Measurements from ENCODE around the gene DNAJB4.

Gene DNAJB4

DNA sequence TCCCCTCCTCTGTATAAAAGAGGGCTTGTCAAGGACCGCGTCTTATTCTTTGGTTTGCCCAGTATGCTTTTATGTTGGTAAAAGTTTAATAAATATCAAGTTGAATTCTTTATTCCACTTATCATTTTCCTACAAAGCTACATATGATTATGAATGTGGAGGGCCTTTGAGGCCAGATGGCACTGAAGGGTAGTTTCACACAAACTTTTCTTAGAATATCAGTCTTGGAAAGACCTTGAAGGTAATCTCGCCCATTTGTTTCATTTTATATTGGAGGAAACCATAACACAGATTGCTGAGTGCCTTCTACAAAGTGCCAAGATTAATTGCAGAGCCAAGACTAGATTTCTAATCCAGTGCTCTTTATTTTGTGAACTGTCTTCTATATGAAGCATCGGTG, 20.1 kb upstream of the DNAJB4 start:
- Histone ChIP-seq H4K20me1 (ENCODE audit: insufficient read depth, low read length) (peaks cover 11% of the 10 kb centered on the region; the same call in 1 of the 2 replicates), H3K4me3 (ENCODE audit: low read length) (no peak overlapping the region), H2AFZ (ENCODE audit: low read depth, low read length) (no peak overlapping the region), H3K27ac (ENCODE audit: low read length) (no peak overlapping the region), H3K36me3 (replicated peaks; ENCODE audit: low read depth, low read length) (peaks cover 7% of the 10 kb centered on the region), H3K4me2 (ENCODE audit: low read length) (no peak overlapping the region), H3K4me1 (ENCODE audit: low read length) (peaks cover 18% of the 10 kb centered on the region), H3K79me2 (ENCODE audit: low read length) (peaks cover 44% of the 10 kb centered on the region), H3K9me3 (ENCODE audit: insufficient read depth, low read length) (no peaks in the 10 kb centered on the region), H3K9ac (ENCODE audit: low read length) (no peak overlapping the region), H3K27me3 (ENCODE audit: low read depth, low read length) (no peaks in the 10 kb centered on the region)
- no peak for TF ChIP-seq EZH2phosphoT487 (IDR thresholded peaks at IDR 0.05; ENCODE audit: low read depth)
- TF ChIP-seq, protein P1, sequence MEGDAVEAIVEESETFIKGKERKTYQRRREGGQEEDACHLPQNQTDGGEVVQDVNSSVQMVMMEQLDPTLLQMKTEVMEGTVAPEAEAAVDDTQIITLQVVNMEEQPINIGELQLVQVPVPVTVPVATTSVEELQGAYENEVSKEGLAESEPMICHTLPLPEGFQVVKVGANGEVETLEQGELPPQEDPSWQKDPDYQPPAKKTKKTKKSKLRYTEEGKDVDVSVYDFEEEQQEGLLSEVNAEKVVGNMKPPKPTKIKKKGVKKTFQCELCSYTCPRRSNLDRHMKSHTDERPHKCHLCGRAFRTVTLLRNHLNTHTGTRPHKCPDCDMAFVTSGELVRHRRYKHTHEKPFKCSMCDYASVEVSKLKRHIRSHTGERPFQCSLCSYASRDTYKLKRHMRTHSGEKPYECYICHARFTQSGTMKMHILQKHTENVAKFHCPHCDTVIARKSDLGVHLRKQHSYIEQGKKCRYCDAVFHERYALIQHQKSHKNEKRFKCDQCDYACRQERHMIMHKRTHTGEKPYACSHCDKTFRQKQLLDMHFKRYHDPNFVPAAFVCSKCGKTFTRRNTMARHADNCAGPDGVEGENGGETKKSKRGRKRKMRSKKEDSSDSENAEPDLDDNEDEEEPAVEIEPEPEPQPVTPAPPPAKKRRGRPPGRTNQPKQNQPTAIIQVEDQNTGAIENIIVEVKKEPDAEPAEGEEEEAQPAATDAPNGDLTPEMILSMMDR (IDR thresholded peaks at IDR 0.05; ENCODE audit: low read depth, low read length) = no peak

DNA sequence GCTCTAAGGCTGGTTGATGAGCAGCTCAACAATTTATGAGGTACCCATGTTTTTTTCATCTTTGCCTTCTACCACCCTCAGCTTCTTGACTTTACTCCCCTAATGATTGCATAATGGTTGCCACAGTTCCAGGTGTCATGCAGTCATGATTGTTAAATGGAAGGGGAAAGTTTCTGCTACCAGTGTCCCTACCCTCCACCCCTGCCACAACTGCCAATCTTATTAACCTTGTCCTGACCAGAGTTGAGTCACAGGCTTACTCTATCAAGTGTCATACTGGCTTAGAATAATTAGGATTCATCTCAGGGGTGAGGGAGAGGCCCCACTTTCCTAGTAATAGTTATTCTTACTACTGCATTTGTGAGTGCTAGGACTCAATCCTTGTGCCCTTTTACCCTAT, 17.9 kb upstream of the DNAJB4 start:
- no peak overlapping the region for H3K9ac ChIP-seq (ENCODE audit: low read length)
- H3K4me2 ChIP-seq (ENCODE audit: low read length) = no peak overlapping the region
- peaks cover 7% of the 10 kb centered on the region for H3K36me3 ChIP-seq (replicated peaks; ENCODE audit: low read depth, low read length)
- H3K4me1 ChIP-seq (ENCODE audit: low read length) = peaks cover 28% of the 10 kb centered on the region
- peaks cover 18% of the 10 kb centered on the region for H4K20me1 ChIP-seq (ENCODE audit: insufficient read depth, low read length)
- no peaks in the 10 kb centered on the region for H3K27me3 ChIP-seq (ENCODE audit: low read depth, low read length)
- H3K4me3 ChIP-seq (ENCODE audit: low read length) = no peak overlapping the region
- TF ChIP-seq, protein P1 (IDR thresholded peaks at IDR 0.05; ENCODE audit: low read depth, low read length) = no peak
- no peak for TF ChIP-seq EZH2phosphoT487 (IDR thresholded peaks at IDR 0.05; ENCODE audit: low read depth)
- no peaks in the 10 kb centered on the region for H3K9me3 ChIP-seq (ENCODE audit: insufficient read depth, low read length)
- H3K79me2 ChIP-seq (ENCODE audit: low read length) = peaks cover 39% of the 10 kb centered on the region
- H3K27ac ChIP-seq (ENCODE audit: low read length) = no peak overlapping the region
- no peak overlapping the region for H2AFZ ChIP-seq (ENCODE audit: low read depth, low read length)

DNA sequence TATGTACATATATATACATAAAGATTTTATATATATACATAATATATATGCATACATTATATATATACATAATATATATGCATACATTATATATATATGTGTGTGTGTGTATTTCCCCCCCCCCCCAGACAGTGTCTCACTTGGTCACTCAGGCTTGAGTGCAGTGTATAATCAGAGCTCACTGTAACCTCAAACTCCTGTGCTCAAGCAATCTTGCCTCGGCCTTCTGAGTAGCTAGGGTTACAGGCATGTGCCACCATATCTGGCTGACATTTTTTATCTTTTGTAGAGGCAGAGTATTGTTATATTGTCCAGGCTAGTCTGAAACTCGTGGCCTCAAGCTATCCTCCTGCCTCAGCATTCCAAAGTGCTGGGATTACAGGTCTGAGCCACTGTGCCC, 16.8 kb upstream of the DNAJB4 start:
- TF ChIP-seq EZH2phosphoT487 (IDR thresholded peaks at IDR 0.05; ENCODE audit: low read depth) = no peak
- TF ChIP-seq, protein P1 (IDR thresholded peaks at IDR 0.05; ENCODE audit: low read depth, low read length) = no peak
- Histone ChIP-seq H3K4me2 (ENCODE audit: low read length) (no peak overlapping the region), H3K27ac (ENCODE audit: low read length) (no peak overlapping the region), H4K20me1 (ENCODE audit: insufficient read depth, low read length) (peaks cover 18% of the 10 kb centered on the region), H3K27me3 (ENCODE audit: low read depth, low read length) (no peaks in the 10 kb centered on the region), H3K9me3 (ENCODE audit: insufficient read depth, low read length) (no peaks in the 10 kb centered on the region), H3K9ac (ENCODE audit: low read length) (no peak overlapping the region), H3K36me3 (replicated peaks; ENCODE audit: low read depth, low read length) (peaks cover 7% of the 10 kb centered on the region), H2AFZ (ENCODE audit: low read depth, low read length) (no peak overlapping the region), H3K79me2 (ENCODE audit: low read length) (peaks cover 36% of the 10 kb centered on the region), H3K4me1 (ENCODE audit: low read length) (peaks cover 28% of the 10 kb centered on the region), H3K4me3 (ENCODE audit: low read length) (no peak overlapping the region)

DNA sequence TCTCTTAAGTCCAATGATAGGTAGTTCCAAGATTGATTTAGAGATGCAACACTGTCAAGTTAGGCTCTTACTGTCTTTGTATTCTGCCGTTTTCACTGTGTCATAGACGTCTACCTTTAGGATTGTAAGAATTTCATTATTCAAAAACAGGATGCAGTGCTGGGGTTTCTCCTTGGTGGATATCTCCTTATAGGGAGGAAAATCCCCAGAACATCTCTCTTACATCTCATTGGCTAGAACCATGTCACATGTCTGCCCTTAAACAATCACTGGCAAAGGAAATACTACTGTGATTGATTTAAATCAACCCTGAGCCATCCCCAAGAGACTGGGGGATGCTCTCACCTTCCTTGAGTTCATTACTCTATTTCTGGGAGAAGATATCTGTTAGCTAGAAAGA, 15.0 kb upstream of the DNAJB4 start:
- Histone ChIP-seq H3K79me2 (ENCODE audit: low read length) (peaks cover 34% of the 10 kb centered on the region), H3K36me3 (replicated peaks; ENCODE audit: low read depth, low read length) (peaks cover 3% of the 10 kb centered on the region)
- TF ChIP-seq, protein P1 (IDR thresholded peaks at IDR 0.05; ENCODE audit: low read depth, low read length) = no peak
- no peak for TF ChIP-seq EZH2phosphoT487 (IDR thresholded peaks at IDR 0.05; ENCODE audit: low read depth)

More for the DNA sequence above, 15.0 kb upstream of the DNAJB4 start:
- no peak overlapping the region for H3K4me3 ChIP-seq (ENCODE audit: low read length)
- no peak overlapping the region for H2AFZ ChIP-seq (ENCODE audit: low read depth, low read length)
- H3K4me2 ChIP-seq (ENCODE audit: low read length) = no peak overlapping the region
- H4K20me1 ChIP-seq (ENCODE audit: insufficient read depth, low read length) = peaks cover 18% of the 10 kb centered on the region
- no peaks in the 10 kb centered on the region for H3K27me3 ChIP-seq (ENCODE audit: low read depth, low read length)
- no peak overlapping the region for H3K9ac ChIP-seq (ENCODE audit: low read length)
- no peaks in the 10 kb centered on the region for H3K9me3 ChIP-seq (ENCODE audit: insufficient read depth, low read length)
- no peak overlapping the region for H3K27ac ChIP-seq (ENCODE audit: low read length)
- H3K4me1 ChIP-seq (ENCODE audit: low read length) = peaks cover 28% of the 10 kb centered on the region
